CD4-positive, alpha-beta T cell treated with Interleukin-6 at 100 ng/mL for 8 hours (primary cell): ENCODE data around the gene SPRN.
"Not testable (repeated sequence)": the region's sequence is repeated elsewhere in the genome, so short reads cannot be mapped to it uniquely, and the experiment has no call there.

ENCODE experiments used
- DNase-seq: peaks from one replicate; pipeline ENCODE4 v3.0.0-alpha.2; 2020; ENCODE audit warnings: mixed read lengths, low spot score

SPRN gene

GRCh38 chr10:133439517-133440461 is 15.4 kb upstream of the SPRN start:
- DNase-seq = no peak

DNA sequence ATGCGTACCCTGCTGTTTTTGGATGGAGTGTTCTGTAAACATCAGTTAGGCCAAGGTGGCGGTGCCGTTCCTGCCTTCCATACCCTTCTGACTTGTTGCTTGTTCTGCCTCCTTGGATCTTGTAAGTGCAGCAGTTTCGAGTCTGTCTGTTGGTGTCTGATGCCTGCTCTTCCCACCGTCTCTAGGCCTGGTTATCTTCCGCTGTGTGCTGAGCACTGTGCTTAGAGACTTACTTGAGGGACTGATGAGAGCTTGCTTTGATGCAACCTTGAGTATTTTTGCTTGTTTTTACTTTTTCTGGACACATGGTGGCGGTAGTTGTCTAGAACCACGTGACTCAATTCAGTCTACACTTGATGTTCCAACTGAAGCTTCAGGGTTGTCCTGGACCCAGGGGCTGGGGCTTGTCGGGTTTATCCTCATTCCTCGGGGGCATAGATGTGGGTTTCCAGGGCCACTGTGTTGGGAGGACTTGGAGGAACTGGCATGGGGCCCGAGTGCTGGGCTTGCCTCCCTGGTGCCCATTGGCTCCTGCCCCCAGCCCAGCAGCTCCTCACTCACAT is 14.4 kb upstream of the SPRN start:
- DNase-seq = peak; percentile 35

- DNase-seq = not testable (repeated sequence)
Observed at GRCh38 chr10:133432789-133433188, 8.4 kb upstream of the SPRN start.

DNA sequence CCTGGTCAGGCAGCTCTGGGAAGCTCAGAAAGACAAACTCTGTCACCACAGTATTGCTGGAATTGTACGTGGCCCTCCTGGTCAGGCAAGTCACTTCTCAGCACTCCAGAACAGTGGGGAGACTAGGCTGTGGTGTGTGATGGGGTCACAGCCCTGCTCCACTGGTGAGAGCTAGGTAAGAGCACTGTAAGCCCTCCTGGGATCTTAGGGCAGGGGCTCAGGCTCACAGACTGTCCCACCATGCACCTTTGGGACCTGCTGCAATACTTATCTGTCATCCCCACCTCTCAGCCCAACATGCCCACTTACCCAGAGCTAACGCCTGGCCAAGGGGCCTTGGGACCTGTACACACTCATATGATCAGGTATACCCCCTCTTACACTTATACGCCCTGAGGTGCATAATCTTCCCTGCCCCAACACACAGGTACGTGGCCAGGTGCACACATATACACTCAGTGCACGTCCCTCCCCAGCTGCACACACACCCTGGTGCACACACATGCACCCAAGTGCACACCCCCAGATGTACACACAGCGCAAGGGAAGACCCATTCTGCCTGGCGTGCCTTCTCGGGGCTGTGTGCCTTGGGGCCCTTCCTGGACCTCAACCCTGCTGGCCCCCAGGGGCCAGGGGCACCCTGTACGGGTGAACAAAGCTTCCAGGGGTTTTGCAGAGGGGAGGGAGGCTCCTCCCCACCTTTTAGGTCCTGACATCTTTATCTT is 7.6 kb upstream of the SPRN start:
- not testable (repeated sequence) for DNase-seq

DNA sequence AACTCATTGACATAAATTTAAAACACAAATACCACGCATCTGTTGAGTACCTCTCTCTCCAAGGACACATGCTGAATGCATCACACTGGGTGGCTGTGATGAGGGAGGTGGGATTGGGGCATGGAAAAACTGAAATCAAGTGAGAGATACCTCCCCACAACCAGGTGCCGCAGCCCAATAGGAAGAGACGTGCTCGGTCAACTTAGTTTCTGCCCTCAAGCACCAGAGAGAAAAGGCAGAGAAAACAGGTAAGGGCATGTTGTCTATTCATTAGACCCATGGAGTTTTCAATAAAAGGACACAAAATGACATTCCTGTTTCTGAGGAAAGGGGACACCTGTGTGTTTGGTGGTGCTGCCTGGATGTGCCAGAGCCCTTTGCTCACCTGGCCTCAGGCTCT is 5.1 kb upstream of the SPRN start:
- not testable (repeated sequence) for DNase-seq

- not testable (repeated sequence) for DNase-seq
Observed at GRCh38 chr10:133424102-133424501, 323 bp downstream of the SPRN start.

- no peak for DNase-seq
Observed at GRCh38 chr10:133422807-133423771, 1.3 kb downstream of the SPRN start.

DNA sequence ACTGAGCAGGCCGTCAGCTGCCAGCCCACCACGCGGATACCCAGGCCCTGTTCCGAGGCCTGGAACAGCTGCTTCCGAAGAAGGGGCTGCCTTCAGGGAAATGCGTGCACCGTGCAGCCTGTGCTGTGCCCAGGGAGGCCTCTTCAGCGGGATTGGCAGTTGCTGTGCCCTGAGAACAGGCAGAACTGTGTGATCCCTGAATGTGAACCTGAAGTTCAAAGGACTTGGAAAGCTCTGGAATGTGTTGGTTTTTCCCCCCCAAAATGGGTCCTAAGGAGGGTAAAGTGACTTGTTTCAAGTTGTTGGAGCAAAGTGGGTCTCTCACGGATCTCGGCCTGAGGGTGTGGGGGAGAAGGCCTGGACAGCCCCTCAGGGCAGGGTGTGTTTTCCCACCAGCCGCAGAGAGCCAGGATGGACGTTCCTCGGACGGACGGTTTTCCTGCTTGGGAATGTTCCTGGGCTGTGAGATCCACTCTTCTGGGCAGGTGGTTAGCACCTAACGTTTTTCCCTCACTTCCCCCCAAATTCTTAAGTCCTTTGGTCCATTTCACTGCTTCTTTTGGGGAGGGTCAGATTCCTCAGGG is 2.1 kb downstream of the SPRN start:
- no peak for DNase-seq

- no peak for DNase-seq
Observed at GRCh38 chr10:133421336-133422222, 2.8 kb downstream of the SPRN start.

DNA sequence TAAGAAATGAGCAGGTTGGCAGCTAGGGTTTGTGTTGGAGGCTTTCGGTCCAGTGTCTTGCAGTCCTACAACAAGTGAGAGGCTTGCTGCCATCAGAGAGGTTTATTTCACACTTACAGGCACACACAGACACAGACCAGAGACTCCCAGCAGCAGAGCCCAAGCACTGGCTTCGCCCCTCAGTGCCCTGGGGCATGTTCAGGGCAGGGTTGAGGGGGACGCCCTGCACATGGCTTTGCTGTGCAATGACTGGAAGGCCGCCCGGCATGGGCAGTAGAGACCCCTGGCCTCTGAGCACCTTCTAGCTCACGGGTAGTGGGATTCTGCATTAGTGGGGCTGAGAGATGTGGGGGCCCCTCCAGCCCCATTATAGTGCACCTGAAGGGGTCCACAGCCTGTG is 3.8 kb downstream of the SPRN start:
- no peak for DNase-seq

DNA sequence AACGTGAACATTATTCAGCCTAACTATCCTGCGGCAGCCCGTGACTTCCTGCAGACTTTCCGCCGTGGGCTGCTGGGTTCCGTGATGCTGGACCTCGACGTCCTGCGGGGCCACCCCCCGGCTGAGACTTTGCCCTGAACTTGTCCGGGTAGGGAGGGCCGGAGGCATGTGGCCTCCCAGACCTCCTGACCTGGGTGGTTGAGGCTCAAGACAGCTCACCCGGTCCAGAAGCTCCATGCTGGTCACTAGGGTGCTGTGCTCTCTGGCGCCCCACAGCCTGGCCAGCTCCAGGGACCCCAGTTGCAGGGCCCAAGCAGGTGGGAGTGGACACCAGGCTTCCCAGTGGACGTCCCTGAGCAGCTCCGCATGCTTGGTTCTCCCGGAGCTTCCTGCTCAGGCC is 4.4 kb downstream of the SPRN start:
- no peak for DNase-seq

DNA sequence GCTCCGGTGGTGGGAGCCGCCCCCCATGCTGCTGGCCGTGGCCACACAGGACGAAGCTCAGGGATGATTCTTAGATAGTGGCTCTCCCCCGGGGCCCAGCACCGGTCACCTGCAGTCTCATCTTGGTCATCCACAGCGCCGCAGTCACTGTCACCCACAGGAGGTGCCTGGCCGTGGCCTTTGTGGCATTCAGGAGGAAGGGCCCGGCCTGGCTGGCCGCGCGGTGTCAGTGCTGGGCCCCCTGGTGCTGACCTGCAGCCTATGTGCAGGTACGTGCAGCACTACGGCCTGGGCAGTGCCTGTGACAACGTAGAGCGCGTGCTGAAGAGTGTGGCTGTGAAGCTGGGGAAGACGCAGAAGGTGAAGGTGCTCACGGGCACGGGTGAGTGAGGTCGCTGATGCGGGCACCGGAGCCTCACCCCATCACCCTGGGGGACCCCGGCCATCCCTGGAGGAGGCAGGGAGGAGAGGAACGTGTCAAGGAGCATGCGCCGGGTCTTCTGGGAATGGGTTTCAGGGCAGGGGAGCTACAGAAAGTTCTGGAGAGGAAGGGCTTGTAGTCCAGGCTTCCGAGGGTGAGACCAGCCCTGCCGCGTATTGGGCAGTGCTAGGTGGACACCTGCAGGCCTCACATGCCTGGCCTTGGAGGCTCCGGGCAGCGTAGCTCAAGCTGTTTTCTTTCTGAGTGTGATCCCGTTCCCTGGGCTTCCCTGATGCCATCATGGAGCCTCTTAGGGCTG is 5.0 kb downstream of the SPRN start:
- no peak for DNase-seq

GRCh38 chr10:133418289-133418993 is 6.0 kb downstream of the SPRN start:
- no peak for DNase-seq

GRCh38 chr10:133415752-133416151 is 8.7 kb downstream of the SPRN start:
- no peak for DNase-seq

DNA sequence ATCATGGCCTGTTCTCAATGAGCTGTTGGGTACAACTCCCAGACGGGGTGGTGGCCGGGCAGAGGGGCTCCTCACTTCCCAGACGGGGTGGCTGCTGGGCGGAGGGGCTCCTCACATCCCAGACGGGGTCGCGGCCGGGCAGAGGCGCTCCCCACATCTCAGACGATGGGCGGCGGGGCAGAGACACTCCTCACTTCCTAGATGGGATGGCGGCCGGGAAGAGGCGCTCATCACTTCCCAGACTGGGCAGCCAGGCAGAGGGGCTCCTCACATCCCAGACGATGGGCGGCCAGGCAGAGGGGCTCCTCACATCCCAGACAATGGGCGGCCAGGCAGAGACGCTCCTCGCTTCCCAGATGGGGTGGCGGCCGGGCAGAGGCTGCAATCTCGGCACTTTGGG is 10.0 kb downstream of the SPRN start:
- not testable (repeated sequence) for DNase-seq

DNA sequence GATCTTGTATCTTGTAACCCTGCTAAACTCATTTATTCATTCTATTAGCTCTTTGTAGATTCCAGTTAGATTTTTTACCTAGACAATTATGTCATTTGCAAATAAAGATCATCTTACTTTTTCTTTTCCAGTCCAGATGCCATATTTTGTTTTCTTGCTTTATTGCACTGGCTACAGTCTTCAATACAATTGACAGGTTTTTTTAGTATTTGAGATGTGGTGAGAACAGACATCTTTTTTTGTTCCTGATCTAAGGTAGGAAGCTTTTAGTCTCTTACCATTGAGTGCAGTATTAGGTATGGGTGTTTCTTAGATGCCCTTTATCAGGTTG is 12.1 kb downstream of the SPRN start:
- DNase-seq = no peak

DNA sequence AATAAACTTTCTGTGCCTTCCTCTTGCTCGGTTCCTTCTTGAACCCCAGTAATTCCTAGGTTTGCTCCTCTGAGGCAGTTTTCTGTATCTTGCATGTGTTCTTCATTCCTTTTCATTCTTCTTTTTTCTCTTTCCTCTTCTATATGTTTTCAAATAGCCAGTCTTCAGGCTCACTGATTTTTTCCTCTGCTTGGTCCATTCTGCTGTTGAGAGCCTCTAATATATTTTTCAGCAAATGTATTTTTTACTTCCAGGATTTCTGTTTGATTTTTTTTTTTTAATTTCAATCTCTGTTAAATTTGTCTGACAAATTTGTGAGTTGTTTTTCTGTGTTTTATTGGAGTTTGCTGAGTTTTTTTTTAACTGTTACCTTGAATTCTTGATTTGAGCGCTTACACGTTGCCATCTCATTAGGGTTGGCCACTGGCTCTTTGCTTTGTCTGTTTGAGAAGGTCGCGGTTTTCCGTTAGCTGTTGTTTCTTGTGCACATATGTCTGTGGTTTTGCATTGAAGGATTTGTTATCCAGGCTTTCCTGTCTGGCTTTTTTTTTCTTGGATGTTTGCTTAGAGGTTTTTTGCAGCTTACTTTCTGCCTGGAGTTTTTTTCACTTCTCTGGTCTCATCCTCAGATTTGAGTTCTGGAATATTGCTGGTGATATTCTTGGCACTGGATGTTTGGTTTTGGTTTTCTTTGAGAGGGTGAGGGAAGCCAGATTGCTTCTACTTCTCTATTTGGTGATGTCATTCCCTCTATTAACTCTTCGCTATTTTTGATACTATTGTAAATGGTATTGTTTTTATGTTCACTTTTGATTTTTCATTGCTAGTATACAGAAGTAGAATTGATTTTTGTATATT is 12.7 kb downstream of the SPRN start:
- DNase-seq = no peak
